Measurements from ENCODE around the gene CCDC39. TPM values are rescaled to one million over a fixed set of nuclear protein-coding genes. Genes with fewer than 3 reads are reported as not detected.

Gene CCDC39
- total RNA-seq, 2 donors from 2014 or later: 0.20 to 1.1 TPM

DNA sequence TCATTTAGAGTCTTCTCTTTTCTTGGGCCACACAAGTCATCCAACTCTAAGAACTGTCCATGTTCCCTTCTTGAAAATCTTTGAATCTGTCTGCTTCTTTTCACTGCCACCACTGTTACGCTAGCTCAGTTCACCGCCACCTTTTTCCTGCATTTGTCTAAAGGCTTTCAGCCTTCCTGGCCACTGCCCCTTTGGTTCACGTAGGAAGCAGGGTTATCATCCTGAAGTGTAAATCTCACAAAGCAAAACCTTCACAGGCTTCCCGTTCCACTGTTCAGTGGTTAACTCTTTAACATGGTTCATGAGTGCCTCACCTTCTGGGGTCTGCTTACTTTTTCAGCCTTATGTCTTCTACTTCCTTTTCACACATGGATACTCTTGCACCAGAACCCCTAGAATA lies 26.3 kb upstream of the CCDC39 start:
- 92 to 100% methylated on average over 4 of the region's 4 CpGs for WGBS, 2 experiments (ENCODE audit: insufficient coverage in 1 of 2, insufficient read length in 1 of 2)
- Histone ChIP-seq H3K9ac (ENCODE audit: extremely low read depth, low read length, poor library complexity, severe bottlenecking) (no peak overlapping the region), H3K27me3 (ENCODE audit: control insufficient read depth, insufficient read depth, low read length, poor library complexity, severe bottlenecking) (no peaks in the 10 kb centered on the region), H3K4me1 (ENCODE audit: control insufficient read depth, insufficient read depth, low read length) (peaks cover 3% of the 10 kb centered on the region), H3K27ac (ENCODE audit: low read depth, low read length) (no peak overlapping the region), H3K4me3 (ENCODE audit: low read length) (no peak overlapping the region), H3K36me3 (ENCODE audit: control insufficient read depth, insufficient read depth, low read length) (no peaks in the 10 kb centered on the region), H3K9me3 (ENCODE audit: control insufficient read depth, low read length) (peaks cover 10% of the 10 kb centered on the region)
- no peak overlapping the region for H3K4me3 Mint-ChIP-seq
- no peak overlapping the region for H3K27ac Mint-ChIP-seq
- no peaks in the 10 kb centered on the region for H3K36me3 Mint-ChIP-seq (ENCODE audit: low read depth)
- peaks cover 21% of the 10 kb centered on the region for H3K9me3 Mint-ChIP-seq
- DNase-seq: no peak
- H3K27me3 Mint-ChIP-seq (ENCODE audit: insufficient read depth): no peaks in the 10 kb centered on the region
- TF ChIP-seq, protein P1, sequence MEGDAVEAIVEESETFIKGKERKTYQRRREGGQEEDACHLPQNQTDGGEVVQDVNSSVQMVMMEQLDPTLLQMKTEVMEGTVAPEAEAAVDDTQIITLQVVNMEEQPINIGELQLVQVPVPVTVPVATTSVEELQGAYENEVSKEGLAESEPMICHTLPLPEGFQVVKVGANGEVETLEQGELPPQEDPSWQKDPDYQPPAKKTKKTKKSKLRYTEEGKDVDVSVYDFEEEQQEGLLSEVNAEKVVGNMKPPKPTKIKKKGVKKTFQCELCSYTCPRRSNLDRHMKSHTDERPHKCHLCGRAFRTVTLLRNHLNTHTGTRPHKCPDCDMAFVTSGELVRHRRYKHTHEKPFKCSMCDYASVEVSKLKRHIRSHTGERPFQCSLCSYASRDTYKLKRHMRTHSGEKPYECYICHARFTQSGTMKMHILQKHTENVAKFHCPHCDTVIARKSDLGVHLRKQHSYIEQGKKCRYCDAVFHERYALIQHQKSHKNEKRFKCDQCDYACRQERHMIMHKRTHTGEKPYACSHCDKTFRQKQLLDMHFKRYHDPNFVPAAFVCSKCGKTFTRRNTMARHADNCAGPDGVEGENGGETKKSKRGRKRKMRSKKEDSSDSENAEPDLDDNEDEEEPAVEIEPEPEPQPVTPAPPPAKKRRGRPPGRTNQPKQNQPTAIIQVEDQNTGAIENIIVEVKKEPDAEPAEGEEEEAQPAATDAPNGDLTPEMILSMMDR (conservative IDR thresholded peaks at IDR 0.05): no peak
- peaks cover 11% of the 10 kb centered on the region for H3K4me1 Mint-ChIP-seq

DNA sequence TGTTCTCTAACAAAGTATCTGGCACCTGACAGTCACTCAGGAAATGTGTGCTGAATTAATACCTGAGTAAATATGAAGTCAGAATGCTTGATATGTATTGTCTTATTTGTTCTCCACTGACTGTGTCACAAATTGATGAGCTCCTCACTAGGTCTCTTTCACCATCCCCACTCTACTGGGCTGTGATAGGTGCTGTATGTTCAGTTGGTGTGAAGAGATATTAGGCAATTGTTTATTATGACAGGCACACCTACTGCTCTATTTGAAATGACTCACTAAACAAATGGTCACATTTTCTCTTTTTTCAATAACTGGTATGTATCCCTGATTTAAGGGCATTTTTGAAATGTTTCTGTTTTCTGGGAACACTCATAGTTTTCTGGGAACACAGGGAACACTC lies 25.2 kb upstream of the CCDC39 start:
- peaks cover 10% of the 10 kb centered on the region for H3K9me3 ChIP-seq (ENCODE audit: control insufficient read depth, low read length)
- no peak for DNase-seq
- Mint-ChIP-seq H3K27me3 (ENCODE audit: insufficient read depth) (no peaks in the 10 kb centered on the region), H3K4me3 (no peak overlapping the region), H3K36me3 (ENCODE audit: low read depth) (no peaks in the 10 kb centered on the region), H3K4me1 (peaks cover 11% of the 10 kb centered on the region), H3K9me3 (peaks cover 21% of the 10 kb centered on the region), H3K27ac (no peak overlapping the region)
- H3K4me1 ChIP-seq (ENCODE audit: control insufficient read depth, insufficient read depth, low read length): peaks cover 3% of the 10 kb centered on the region
- no peaks in the 10 kb centered on the region for H3K36me3 ChIP-seq (ENCODE audit: control insufficient read depth, insufficient read depth, low read length)
- H3K27me3 ChIP-seq (ENCODE audit: control insufficient read depth, insufficient read depth, low read length, poor library complexity, severe bottlenecking): no peaks in the 10 kb centered on the region
- H3K27ac ChIP-seq (ENCODE audit: low read depth, low read length): no peak overlapping the region
- H3K9ac ChIP-seq (ENCODE audit: extremely low read depth, low read length, poor library complexity, severe bottlenecking): no peak overlapping the region
- H3K4me3 ChIP-seq (ENCODE audit: low read length): no peak overlapping the region
- TF ChIP-seq, protein P1 (conservative IDR thresholded peaks at IDR 0.05): no peak

DNA sequence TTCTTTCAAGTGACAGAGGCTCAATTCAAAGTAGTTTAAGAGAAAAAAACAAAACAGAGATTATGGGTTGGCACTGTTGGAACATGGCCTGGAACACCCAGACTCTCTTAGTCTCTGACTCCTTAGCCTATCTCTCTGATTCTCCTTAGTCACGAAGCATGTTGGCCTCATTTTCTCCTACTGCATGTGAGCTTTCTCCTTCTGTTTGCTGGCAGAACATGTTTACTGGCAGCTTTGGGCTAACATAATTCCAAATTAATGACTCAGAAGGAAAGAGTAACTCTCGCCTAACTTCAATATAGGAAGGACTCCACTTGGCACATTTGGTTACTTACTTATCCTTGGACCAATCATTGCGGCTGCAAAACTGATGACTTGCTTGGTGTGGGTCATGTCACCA lies 21.7 kb upstream of the CCDC39 start:
- Histone ChIP-seq H3K4me3 (ENCODE audit: low read length) (no peak overlapping the region), H3K36me3 (ENCODE audit: control insufficient read depth, insufficient read depth, low read length) (no peaks in the 10 kb centered on the region), H3K27me3 (ENCODE audit: control insufficient read depth, insufficient read depth, low read length, poor library complexity, severe bottlenecking) (no peaks in the 10 kb centered on the region), H3K9ac (ENCODE audit: extremely low read depth, low read length, poor library complexity, severe bottlenecking) (no peak overlapping the region), H3K27ac (ENCODE audit: low read depth, low read length) (no peak overlapping the region), H3K9me3 (ENCODE audit: control insufficient read depth, low read length) (peaks cover 10% of the 10 kb centered on the region), H3K4me1 (ENCODE audit: control insufficient read depth, insufficient read depth, low read length) (no peaks in the 10 kb centered on the region)
- Mint-ChIP-seq H3K4me1 (no peaks in the 10 kb centered on the region), H3K36me3 (ENCODE audit: low read depth) (no peaks in the 10 kb centered on the region), H3K27me3 (ENCODE audit: insufficient read depth) (no peaks in the 10 kb centered on the region), H3K4me3 (no peak overlapping the region), H3K27ac (no peak overlapping the region), H3K9me3 (peaks cover 21% of the 10 kb centered on the region)
- no peak for DNase-seq
- 89 to 94% methylated on average over 3 of the region's 3 CpGs for WGBS, 2 experiments (ENCODE audit: insufficient coverage in 1 of 2, insufficient read length in 1 of 2)
- TF ChIP-seq, protein P1 (conservative IDR thresholded peaks at IDR 0.05): no peak
